ENCODE results near the gene RPS18. TPM values are rescaled to one million over a fixed set of nuclear protein-coding genes. Genes with fewer than 3 reads are reported as not detected.

Gene RPS18
- total and polyA plus RNA-seq, 9 of the 15 experiments (the other 6 are each of a cell fraction or from before 2014, with no cell fraction given): 5,023 to 17,516 (median 8,131) TPM

GRCh38 chr6:33248643-33248931, 23.3 kb upstream of the RPS18 start (continued):
- TF ChIP-seq BRF2 (IDR thresholded peaks at IDR 0.05; ENCODE audit: borderline replicate concordance, insufficient read depth, insufficient read length) (no peak), TRIM24 (IDR thresholded peaks at IDR 0.05) (no peak), LARP7 (IDR thresholded peaks at IDR 0.05) (no peak), ZFP30 (CRISPR knock-in tag; IDR thresholded peaks at IDR 0.05; ENCODE audit: borderline replicate concordance) (no peak), HBP1 (CRISPR knock-in tag; IDR thresholded peaks at IDR 0.05) (peak; percentile 6; the same call in 1 of the 2 replicates), ZSCAN29 (IDR thresholded peaks at IDR 0.05) (no peak), CGGBP1 (CRISPR knock-in tag; IDR thresholded peaks at IDR 0.05) (no peak), CHD4 (IDR thresholded peaks at IDR 0.05; ENCODE audit: insufficient read depth, insufficient replicate concordance, low read depth, low read length, poor library complexity, severe bottlenecking) (peak; percentile 33), STAG1 (CRISPR knock-in tag; IDR thresholded peaks at IDR 0.05; ENCODE audit: borderline replicate concordance) (no peak), ZNF449 (CRISPR knock-in tag; IDR thresholded peaks at IDR 0.05) (no peak), ZNF766 (CRISPR knock-in tag; conservative IDR thresholded peaks at IDR 0.05) (no peak), PHF20 (IDR thresholded peaks at IDR 0.05; ENCODE audit: partially characterized antibody) (no peak), ZBTB40 (IDR thresholded peaks at IDR 0.05) (peak; percentile 76), ZBTB40 (CRISPR knock-in tag; IDR thresholded peaks at IDR 0.05) (no peak), BRD9 (IDR thresholded peaks at IDR 0.05; ENCODE audit: low read depth, partially characterized antibody) (no peak), ZKSCAN8 (CRISPR knock-in tag; IDR thresholded peaks at IDR 0.05) (no peak)

All from K562 (cell line).